HEK293 (cell line): Measurements from ENCODE around the gene BICRAL.

Experiments
- EGR2 ChIP-seq: fragments of 450-650 bp; formaldehyde crosslinking; IDR thresholded peaks from 2 replicates; pipeline ENCODE4 v1.5.1; 2016; ENCODE audit warnings: low read depth, missing biosample characterization, missing genetic modification characterization
- KLF10 ChIP-seq: fragments of 450-650 bp; IDR thresholded peaks from 2 replicates; pipeline ENCODE4 v1.5.1; 2018; ENCODE audit warnings: missing biosample characterization, mild to moderate bottlenecking, missing genetic modification characterization
- MZF1 ChIP-seq: fragments of 450-650 bp; formaldehyde crosslinking; IDR thresholded peaks from 2 replicates; pipeline ENCODE4 v1.5.1; 2017; ENCODE audit warnings: missing biosample characterization, missing genetic modification characterization, borderline replicate concordance
- RBAK ChIP-seq: fragments of 450-650 bp; formaldehyde crosslinking; IDR thresholded peaks from 2 replicates; pipeline ENCODE4 v1.5.1; 2016; ENCODE audit warnings: missing biosample characterization, missing genetic modification characterization
- REST ChIP-seq: fragments of 450-650 bp; formaldehyde crosslinking; IDR thresholded peaks from 2 replicates; pipeline ENCODE4 v1.5.1; 2016; ENCODE audit warnings: missing biosample characterization, missing genetic modification characterization
- ZBTB48 ChIP-seq: fragments of 450-650 bp; formaldehyde crosslinking; IDR thresholded peaks from 2 replicates; pipeline ENCODE4 v1.5.1; 2016; ENCODE audit warnings: missing biosample characterization, missing genetic modification characterization
- ZBTB8A ChIP-seq: fragments of 450-650 bp; formaldehyde crosslinking; IDR thresholded peaks from 2 replicates; pipeline ENCODE4 v1.5.1; 2016; ENCODE audit warnings: missing biosample characterization, missing genetic modification characterization
- ZFP37 ChIP-seq: fragments of 450-650 bp; formaldehyde crosslinking; IDR thresholded peaks from 2 replicates; pipeline ENCODE4 v1.5.1; 2016; ENCODE audit warnings: missing biosample characterization, missing genetic modification characterization
- ZNF211 ChIP-seq: fragments of 450-650 bp; formaldehyde crosslinking; IDR thresholded peaks from 2 replicates; pipeline ENCODE4 v1.5.1; 2016; ENCODE audit warnings: low read depth, missing biosample characterization, missing genetic modification characterization
- ZNF239 ChIP-seq: fragments of 450-650 bp; formaldehyde crosslinking; IDR thresholded peaks from 2 replicates; pipeline ENCODE4 v1.5.1; 2016; ENCODE audit warnings: missing biosample characterization, missing genetic modification characterization
- ZNF266 ChIP-seq: fragments of 450-650 bp; formaldehyde crosslinking; IDR thresholded peaks from 2 replicates; pipeline ENCODE4 v1.5.1; 2016; ENCODE audit warnings: missing biosample characterization, missing genetic modification characterization, low read depth
- ZNF335 ChIP-seq: fragments of 450-650 bp; formaldehyde crosslinking; conservative IDR thresholded peaks from 2 replicates; pipeline ENCODE4 v1.5.1; 2016; ENCODE audit warnings: missing biosample characterization, missing genetic modification characterization
- ZNF394 ChIP-seq: fragments of 450-650 bp; formaldehyde crosslinking; IDR thresholded peaks from 2 replicates; pipeline ENCODE4 v1.5.1; 2016; ENCODE audit warnings: missing biosample characterization, missing genetic modification characterization, mild to moderate bottlenecking, moderate library complexity, borderline replicate concordance
- ZNF473 ChIP-seq: fragments of 450-650 bp; formaldehyde crosslinking; IDR thresholded peaks from 2 replicates; pipeline ENCODE4 v1.5.1; 2017; ENCODE audit warnings: missing biosample characterization, missing genetic modification characterization
- ZNF548 ChIP-seq: fragments of 450-650 bp; formaldehyde crosslinking; IDR thresholded peaks from 2 replicates; pipeline ENCODE4 v1.5.1; 2016; ENCODE audit warnings: missing biosample characterization, missing genetic modification characterization
- ZNF560 ChIP-seq: fragments of 450-650 bp; formaldehyde crosslinking; IDR thresholded peaks from 2 replicates; pipeline ENCODE4 v1.5.1; 2017; ENCODE audit warnings: missing biosample characterization, missing genetic modification characterization, borderline replicate concordance
- ZNF626 ChIP-seq: fragments of 450-650 bp; sonication (Bioruptor Pico); formaldehyde crosslinking; IDR thresholded peaks from 2 replicates; pipeline ENCODE4 v1.5.1; 2018; ENCODE audit warnings: missing biosample characterization, missing genetic modification characterization, inconsistent platforms
- ZNF639 ChIP-seq: fragments of 450-650 bp; formaldehyde crosslinking; IDR thresholded peaks from 2 replicates; pipeline ENCODE4 v1.5.1; 2016; ENCODE audit warnings: missing biosample characterization, missing genetic modification characterization
- ZNF777 ChIP-seq: fragments of 450-650 bp; formaldehyde crosslinking; IDR thresholded peaks from 2 replicates; pipeline ENCODE4 v1.5.1; 2017; ENCODE audit warnings: missing biosample characterization, missing genetic modification characterization, borderline replicate concordance
- TF ChIP-seq, protein P1 (sequence below): fragments of 450-650 bp; formaldehyde crosslinking; conservative IDR thresholded peaks from 2 replicates; pipeline ENCODE4 v1.5.1; 2016; ENCODE audit warnings: low read depth, missing biosample characterization, missing genetic modification characterization
- TF ChIP-seq, protein P2 (sequence below): fragments of 450-650 bp; formaldehyde crosslinking; IDR thresholded peaks from 2 replicates; pipeline ENCODE4 v1.5.1; 2017; ENCODE audit warnings: missing biosample characterization, mild to moderate bottlenecking, missing genetic modification characterization, moderate library complexity
- TF ChIP-seq, protein P3 (sequence below): fragments of 450-650 bp; formaldehyde crosslinking; IDR thresholded peaks from 2 replicates; pipeline ENCODE4 v1.5.1; 2016; ENCODE audit warnings: missing biosample characterization, missing genetic modification characterization
- TF ChIP-seq, protein P4 (sequence below): fragments of 450-650 bp; formaldehyde crosslinking; IDR thresholded peaks from 2 replicates; pipeline ENCODE4 v1.5.1; 2016; ENCODE audit warnings: missing biosample characterization, missing genetic modification characterization
- TF ChIP-seq, protein P5 (sequence below): fragments of 450-650 bp; formaldehyde crosslinking; IDR thresholded peaks from 2 replicates; pipeline ENCODE4 v1.5.1; 2016; ENCODE audit warnings: missing biosample characterization, missing genetic modification characterization

The BICRAL gene

DNA sequence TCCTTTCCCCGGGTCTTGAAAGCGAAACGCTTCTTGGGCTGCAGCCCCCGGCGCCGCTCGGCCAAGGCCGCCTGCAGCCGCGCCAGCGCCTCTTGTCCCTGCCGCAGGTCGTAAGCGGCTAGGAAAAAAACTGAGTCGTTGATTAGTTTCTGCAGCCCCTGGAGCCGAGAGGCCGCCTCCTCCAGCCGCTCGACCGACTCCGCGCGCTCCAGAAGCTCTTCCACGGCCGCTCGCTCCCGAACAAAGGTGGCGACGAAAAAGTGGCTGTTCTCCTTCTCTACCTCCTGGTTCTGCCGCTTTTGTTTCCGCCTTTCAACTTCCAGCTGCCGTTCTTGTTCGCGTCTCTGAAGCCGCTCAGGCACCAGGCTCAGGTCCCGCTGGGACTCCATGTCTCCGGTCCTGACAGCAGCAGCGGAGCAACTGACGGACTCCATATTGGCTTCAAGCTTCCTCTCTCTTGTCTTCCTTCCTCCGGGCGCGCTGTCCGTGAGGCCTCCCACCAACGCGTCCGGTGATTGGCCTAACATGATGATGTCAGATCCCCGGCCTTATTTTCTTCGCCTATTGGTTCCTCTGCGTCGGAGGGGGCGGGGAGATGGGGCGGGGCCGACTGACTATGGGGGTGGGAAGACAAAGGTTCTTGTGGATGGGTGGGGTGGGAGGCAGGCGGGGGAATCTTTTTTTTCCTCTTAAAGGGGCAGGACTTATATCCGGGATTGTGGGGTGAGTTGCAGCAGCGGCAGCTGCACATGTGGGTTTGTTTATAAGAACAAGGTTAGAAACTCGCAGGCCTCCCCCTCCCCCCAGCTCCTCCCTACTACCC lies 36.0 kb upstream of the BICRAL start, which contains the start of gene TBCC (continued):
- TF ChIP-seq ZNF211 (tag by site-specific recombination), result no peak
- no peak for TF ChIP-seq ZNF777 (tag by site-specific recombination)
- TF ChIP-seq KLF10 (tag by site-specific recombination), result no peak
- TF ChIP-seq ZNF335, result peak; percentile 73
- TF ChIP-seq RBAK, result no peak
- no peak for TF ChIP-seq MZF1 (tag by site-specific recombination)
- no peak for TF ChIP-seq ZNF548
- TF ChIP-seq, protein P1, sequence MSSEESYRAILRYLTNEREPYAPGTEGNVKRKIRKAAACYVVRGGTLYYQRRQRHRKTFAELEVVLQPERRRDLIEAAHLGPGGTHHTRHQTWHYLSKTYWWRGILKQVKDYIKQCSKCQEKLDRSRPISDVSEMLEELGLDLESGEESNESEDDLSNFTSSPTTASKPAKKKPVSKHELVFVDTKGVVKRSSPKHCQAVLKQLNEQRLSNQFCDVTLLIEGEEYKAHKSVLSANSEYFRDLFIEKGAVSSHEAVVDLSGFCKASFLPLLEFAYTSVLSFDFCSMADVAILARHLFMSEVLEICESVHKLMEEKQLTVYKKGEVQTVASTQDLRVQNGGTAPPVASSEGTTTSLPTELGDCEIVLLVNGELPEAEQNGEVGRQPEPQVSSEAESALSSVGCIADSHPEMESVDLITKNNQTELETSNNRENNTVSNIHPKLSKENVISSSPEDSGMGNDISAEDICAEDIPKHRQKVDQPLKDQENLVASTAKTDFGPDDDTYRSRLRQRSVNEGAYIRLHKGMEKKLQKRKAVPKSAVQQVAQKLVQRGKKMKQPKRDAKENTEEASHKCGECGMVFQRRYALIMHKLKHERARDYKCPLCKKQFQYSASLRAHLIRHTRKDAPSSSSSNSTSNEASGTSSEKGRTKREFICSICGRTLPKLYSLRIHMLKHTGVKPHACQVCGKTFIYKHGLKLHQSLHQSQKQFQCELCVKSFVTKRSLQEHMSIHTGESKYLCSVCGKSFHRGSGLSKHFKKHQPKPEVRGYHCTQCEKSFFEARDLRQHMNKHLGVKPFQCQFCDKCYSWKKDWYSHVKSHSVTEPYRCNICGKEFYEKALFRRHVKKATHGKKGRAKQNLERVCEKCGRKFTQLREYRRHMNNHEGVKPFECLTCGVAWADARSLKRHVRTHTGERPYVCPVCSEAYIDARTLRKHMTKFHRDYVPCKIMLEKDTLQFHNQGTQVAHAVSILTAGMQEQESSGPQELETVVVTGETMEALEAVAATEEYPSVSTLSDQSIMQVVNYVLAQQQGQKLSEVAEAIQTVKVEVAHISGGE (tag by site-specific recombination), result peak; percentile 46; the same call in 1 of the 2 replicates
- TF ChIP-seq ZNF560 (tag by site-specific recombination), result no peak
- TF ChIP-seq, protein P2, sequence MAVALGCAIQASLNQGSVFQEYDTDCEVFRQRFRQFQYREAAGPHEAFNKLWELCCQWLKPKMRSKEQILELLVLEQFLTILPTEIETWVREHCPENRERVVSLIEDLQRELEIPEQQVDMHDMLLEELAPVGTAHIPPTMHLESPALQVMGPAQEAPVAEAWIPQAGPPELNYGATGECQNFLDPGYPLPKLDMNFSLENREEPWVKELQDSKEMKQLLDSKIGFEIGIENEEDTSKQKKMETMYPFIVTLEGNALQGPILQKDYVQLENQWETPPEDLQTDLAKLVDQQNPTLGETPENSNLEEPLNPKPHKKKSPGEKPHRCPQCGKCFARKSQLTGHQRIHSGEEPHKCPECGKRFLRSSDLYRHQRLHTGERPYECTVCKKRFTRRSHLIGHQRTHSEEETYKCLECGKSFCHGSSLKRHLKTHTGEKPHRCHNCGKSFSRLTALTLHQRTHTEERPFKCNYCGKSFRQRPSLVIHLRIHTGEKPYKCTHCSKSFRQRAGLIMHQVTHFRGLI (tag by site-specific recombination), result no peak
- peak; percentile 77 for TF ChIP-seq ZNF639 (tag by site-specific recombination)
- TF ChIP-seq, protein P3, sequence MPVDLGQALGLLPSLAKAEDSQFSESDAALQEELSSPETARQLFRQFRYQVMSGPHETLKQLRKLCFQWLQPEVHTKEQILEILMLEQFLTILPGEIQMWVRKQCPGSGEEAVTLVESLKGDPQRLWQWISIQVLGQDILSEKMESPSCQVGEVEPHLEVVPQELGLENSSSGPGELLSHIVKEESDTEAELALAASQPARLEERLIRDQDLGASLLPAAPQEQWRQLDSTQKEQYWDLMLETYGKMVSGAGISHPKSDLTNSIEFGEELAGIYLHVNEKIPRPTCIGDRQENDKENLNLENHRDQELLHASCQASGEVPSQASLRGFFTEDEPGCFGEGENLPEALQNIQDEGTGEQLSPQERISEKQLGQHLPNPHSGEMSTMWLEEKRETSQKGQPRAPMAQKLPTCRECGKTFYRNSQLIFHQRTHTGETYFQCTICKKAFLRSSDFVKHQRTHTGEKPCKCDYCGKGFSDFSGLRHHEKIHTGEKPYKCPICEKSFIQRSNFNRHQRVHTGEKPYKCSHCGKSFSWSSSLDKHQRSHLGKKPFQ (tag by site-specific recombination), result no peak
- TF ChIP-seq EGR2, result peak; percentile 45; the same call in 1 of the 2 replicates
- no peak for TF ChIP-seq ZNF239 (tag by site-specific recombination)
- TF ChIP-seq ZFP37 (tag by site-specific recombination), result peak; percentile 80; the same call in 1 of the 2 replicates
- no peak for TF ChIP-seq ZBTB48 (tag by site-specific recombination)
- TF ChIP-seq, protein P4, sequence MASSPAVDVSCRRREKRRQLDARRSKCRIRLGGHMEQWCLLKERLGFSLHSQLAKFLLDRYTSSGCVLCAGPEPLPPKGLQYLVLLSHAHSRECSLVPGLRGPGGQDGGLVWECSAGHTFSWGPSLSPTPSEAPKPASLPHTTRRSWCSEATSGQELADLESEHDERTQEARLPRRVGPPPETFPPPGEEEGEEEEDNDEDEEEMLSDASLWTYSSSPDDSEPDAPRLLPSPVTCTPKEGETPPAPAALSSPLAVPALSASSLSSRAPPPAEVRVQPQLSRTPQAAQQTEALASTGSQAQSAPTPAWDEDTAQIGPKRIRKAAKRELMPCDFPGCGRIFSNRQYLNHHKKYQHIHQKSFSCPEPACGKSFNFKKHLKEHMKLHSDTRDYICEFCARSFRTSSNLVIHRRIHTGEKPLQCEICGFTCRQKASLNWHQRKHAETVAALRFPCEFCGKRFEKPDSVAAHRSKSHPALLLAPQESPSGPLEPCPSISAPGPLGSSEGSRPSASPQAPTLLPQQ (tag by site-specific recombination), result peak; percentile 84
- TF ChIP-seq ZNF394 (tag by site-specific recombination), result peak; percentile 12; the same call in 1 of the 2 replicates
- TF ChIP-seq, protein P5, sequence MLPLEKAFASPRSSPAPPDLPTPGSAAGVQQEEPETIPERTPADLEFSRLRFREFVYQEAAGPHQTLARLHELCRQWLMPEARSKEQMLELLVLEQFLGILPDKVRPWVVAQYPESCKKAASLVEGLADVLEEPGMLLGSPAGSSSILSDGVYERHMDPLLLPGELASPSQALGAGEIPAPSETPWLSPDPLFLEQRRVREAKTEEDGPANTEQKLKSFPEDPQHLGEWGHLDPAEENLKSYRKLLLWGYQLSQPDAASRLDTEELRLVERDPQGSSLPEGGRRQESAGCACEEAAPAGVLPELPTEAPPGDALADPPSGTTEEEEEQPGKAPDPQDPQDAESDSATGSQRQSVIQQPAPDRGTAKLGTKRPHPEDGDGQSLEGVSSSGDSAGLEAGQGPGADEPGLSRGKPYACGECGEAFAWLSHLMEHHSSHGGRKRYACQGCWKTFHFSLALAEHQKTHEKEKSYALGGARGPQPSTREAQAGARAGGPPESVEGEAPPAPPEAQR (tag by site-specific recombination), result no peak
- TF ChIP-seq ZNF266 (tag by site-specific recombination), result no peak
- no peak for TF ChIP-seq ZNF626
- no peak for TF ChIP-seq REST
- TF ChIP-seq ZNF473 (tag by site-specific recombination), result no peak
- no peak for TF ChIP-seq ZBTB8A
